ENCODE results near the gene PTPRE. TPM values are rescaled to one million over a fixed set of nuclear protein-coding genes. Genes with fewer than 3 reads are reported as not detected.

Gene PTPRE
- total RNA-seq, 2 experiments from 2014 or later: 19.9 to 22.3 TPM

DNA sequence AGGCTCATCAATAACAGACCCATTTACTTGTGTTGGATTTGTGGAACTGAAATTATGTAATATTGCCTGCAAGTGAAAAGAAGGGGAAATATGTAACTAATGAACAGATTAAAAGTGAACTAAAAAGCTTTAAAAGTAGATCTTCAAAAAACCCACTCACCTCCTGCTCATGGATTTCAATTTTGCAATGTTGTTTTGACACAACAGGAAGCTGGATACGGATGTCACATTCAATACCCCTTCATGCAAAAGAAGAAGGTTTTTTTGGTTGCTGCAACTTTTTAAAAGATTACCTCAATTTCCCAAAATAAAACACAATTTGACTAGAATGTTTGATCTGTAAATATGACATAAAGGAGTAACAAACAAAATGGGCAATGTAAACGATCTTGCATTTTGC, 216.0 kb downstream of the PTPRE start:
- H3K4me1 Mint-ChIP-seq (ENCODE audit: low read depth): peaks cover 28% of the 10 kb centered on the region

DNA sequence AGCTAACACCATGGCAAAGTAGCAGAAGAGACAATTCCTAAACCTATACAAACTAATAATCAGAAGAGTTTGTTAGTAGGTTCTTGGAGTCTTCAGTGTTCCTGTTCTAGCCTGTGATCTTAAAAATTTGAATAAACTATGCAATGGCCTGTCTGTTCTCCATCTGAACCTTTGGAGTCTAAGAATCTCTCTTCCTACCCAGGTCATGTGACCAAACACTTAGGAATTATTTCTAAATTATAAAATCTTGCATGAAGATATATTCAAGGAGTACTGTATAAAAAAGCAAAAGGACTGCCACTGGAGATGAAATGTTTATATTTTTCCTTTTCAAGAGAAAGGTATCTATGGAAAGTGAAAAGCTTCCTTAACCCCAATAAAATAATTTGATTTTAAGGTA, 216.9 kb downstream of the PTPRE start:
- intact Hi-C loops (cut with micrococcal nuclease): no loop called here
- ATAC-seq: no peak
- H3K27ac Mint-ChIP-seq: no peak overlapping the region

More for the DNA sequence above, 216.0 kb downstream of the PTPRE start:
- intact Hi-C loops (cut with micrococcal nuclease): no loop called here
- DNase-seq (no peak), ATAC-seq (no peak)
- POLR2A ChIA-PET: interaction anchor here (0.8 to 2.9 kb wide), 3 partner anchors 16 to 60 kb away, joined by 3 to 9 read pairs (median 9); no protein-coding TSS in a partner anchor
- CTCF ChIA-PET: interaction anchor here (1.1 kb wide), 1 partner anchor 58 kb away, joined by 3 read pairs; no protein-coding TSS in a partner anchor
- H3K4me3 Mint-ChIP-seq: no peak overlapping the region
- H3K27ac Mint-ChIP-seq: no peak overlapping the region
- H3K9me3 Mint-ChIP-seq: no peaks in the 10 kb centered on the region
- peaks cover 31% of the 10 kb centered on the region for H3K27me3 Mint-ChIP-seq
- TF ChIP-seq, protein P1, sequence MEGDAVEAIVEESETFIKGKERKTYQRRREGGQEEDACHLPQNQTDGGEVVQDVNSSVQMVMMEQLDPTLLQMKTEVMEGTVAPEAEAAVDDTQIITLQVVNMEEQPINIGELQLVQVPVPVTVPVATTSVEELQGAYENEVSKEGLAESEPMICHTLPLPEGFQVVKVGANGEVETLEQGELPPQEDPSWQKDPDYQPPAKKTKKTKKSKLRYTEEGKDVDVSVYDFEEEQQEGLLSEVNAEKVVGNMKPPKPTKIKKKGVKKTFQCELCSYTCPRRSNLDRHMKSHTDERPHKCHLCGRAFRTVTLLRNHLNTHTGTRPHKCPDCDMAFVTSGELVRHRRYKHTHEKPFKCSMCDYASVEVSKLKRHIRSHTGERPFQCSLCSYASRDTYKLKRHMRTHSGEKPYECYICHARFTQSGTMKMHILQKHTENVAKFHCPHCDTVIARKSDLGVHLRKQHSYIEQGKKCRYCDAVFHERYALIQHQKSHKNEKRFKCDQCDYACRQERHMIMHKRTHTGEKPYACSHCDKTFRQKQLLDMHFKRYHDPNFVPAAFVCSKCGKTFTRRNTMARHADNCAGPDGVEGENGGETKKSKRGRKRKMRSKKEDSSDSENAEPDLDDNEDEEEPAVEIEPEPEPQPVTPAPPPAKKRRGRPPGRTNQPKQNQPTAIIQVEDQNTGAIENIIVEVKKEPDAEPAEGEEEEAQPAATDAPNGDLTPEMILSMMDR (IDR thresholded peaks at IDR 0.05): no peak
- H3K36me3 Mint-ChIP-seq (ENCODE audit: low read depth): peaks cover 70% of the 10 kb centered on the region

DNA sequence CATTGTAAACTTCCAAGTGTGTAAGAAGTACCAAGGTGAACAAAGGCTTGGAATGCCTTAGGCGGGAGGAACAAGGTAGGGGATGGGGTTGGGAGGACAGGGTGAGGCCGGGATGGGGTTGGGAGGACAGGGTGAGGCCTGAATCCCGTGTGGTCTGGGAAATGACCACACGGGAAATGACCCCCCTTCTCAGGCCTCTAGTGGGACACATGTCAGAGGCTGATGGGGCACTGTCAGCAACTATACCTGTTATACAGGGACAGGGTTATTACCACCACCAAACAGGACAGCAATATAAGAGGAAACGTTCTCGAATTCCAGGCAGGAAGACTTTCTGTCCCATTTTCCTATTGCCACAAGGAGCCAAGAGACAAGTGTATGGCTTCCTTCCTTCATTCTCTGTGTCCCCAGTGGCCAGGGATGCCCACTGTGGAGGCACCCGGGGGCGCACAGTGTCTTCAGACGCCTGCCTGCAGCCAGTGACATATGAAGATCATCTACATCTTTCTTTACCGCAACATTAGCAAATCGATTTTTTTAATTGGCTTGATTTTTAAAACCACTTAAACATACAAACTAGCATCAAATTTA, 218.0 kb downstream of the PTPRE start:
- DNase-seq: no peak
- TF ChIP-seq, protein P1 (IDR thresholded peaks at IDR 0.05): no peak
- Mint-ChIP-seq H3K4me3 (peak overlapping the region; percentile 96), H3K36me3 (ENCODE audit: low read depth) (peaks cover 52% of the 10 kb centered on the region), H3K27me3 (peaks cover 32% of the 10 kb centered on the region), H3K4me1 (ENCODE audit: low read depth) (peaks cover 28% of the 10 kb centered on the region), H3K27ac (peak overlapping the region; percentile 88), H3K9me3 (no peaks in the 10 kb centered on the region)
- ATAC-seq: no peak
- POLR2A ChIA-PET: interaction anchor here (0.5 to 3.0 kb wide), 12 partner anchors 9 to 86 kb away, joined by 3 to 18 read pairs (median 4); no protein-coding TSS in a partner anchor
- intact Hi-C loops (cut with micrococcal nuclease): no loop called here
- CTCF ChIA-PET: interaction anchor here (0.7 to 2.4 kb wide), 4 partner anchors 9 to 83 kb away, joined by 3 to 14 read pairs (median 4); no protein-coding TSS in a partner anchor

More for the DNA sequence above, 216.9 kb downstream of the PTPRE start:
- Mint-ChIP-seq H3K9me3 (no peaks in the 10 kb centered on the region), H3K36me3 (ENCODE audit: low read depth) (peaks cover 63% of the 10 kb centered on the region), H3K4me1 (ENCODE audit: low read depth) (peaks cover 28% of the 10 kb centered on the region), H3K27me3 (peaks cover 32% of the 10 kb centered on the region), H3K4me3 (peak overlapping the region; percentile 96)
- TF ChIP-seq, protein P1 (IDR thresholded peaks at IDR 0.05): no peak
- no peak for DNase-seq
- CTCF ChIA-PET: interaction anchor here (0.7 to 1.2 kb wide), 6 partner anchors 21 to 84 kb away, joined by 3 to 4 read pairs (median 3); no protein-coding TSS in a partner anchor
- POLR2A ChIA-PET: interaction anchor here (0.9 to 3.0 kb wide), 7 partner anchors 8 to 61 kb away, joined by 3 to 18 read pairs (median 9); no protein-coding TSS in a partner anchor

DNA sequence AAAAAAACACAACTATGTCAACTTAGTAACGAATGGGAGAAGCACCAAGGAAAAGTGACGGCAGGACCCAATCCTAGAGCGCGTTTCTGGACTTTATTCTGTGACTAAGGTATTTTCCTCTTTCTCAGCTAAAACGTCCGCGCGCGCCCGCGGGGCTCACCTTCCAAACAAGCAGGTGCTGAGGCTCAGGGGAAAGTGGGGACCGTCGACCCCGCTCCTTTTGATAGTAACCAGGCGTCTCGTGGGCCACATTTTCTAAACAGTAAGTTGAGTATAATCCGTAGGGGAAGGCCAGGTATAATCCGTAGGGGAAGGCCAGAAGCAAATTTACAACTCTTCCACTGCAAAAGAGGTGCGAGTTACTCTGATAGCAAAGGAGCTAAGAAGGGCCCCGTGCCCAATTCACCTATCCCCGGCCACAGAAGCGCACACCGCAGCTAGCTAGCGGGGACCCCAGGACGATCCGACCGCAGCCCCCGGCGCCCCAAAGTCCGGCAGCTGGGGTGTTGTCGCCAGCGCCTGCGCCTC, 218.6 kb downstream of the PTPRE start:
- intact Hi-C loops (cut with micrococcal nuclease): no loop called here
- POLR2A ChIA-PET: interaction anchor here (0.7 to 3.0 kb wide), 17 partner anchors 9 to 86 kb away, joined by 3 to 18 read pairs (median 4); no protein-coding TSS in a partner anchor
- peaks cover 28% of the 10 kb centered on the region for H3K4me1 Mint-ChIP-seq (ENCODE audit: low read depth)
- peak overlapping the region; percentile 96 for H3K4me3 Mint-ChIP-seq
- H3K36me3 Mint-ChIP-seq (ENCODE audit: low read depth): peaks cover 47% of the 10 kb centered on the region
- CTCF ChIA-PET: interaction anchor here (0.7 to 2.4 kb wide), 3 partner anchors 9 to 25 kb away, joined by 3 to 14 read pairs (median 3); no protein-coding TSS in a partner anchor
- DNase-seq: peak; percentile 43
- peaks cover 32% of the 10 kb centered on the region for H3K27me3 Mint-ChIP-seq
- no peak for ATAC-seq
- H3K27ac Mint-ChIP-seq: peak overlapping the region; percentile 88
- TF ChIP-seq, protein P1 (IDR thresholded peaks at IDR 0.05): no peak
- no peaks in the 10 kb centered on the region for H3K9me3 Mint-ChIP-seq

All from activated CD8-positive, alpha-beta T cell treated with anti-CD3 and anti-CD28 coated beads for 36 hours (primary cell).